ENCODE measurements around the gene YAF2. TPM values are rescaled to one million over a fixed set of nuclear protein-coding genes. Genes with fewer than 3 reads are reported as not detected.
"Not testable (repeated sequence)": the region's sequence is repeated elsewhere in the genome, so short reads cannot be mapped to it uniquely, and the experiment has no call there.

YAF2 gene
- polyA plus RNA-seq, 3 donors from 2014 or later, result 13.8 to 24.5 (median 16.4) TPM

DNA sequence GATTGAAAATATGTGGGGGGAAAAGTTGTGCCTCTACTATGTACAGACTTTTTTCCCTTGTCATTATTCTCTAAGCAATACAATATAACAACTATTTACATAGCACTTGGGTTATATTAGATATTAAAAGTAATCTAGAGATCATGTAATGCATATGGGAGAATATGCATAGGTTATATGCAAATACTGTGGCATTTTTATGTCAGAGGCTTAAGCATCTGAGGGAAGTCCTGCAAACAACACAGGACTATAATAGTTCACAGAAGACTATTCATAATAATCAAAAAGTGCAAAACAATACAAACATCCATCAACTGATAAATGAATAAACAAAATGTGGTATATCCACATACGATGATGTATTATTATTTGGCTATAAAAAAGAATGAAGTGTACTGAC is 33.7 kb downstream of the YAF2 start:
- Mint-ChIP-seq H3K9me3 (no peaks in the 10 kb centered on the region), H3K4me1 (peaks cover 9 to 54% of the 10 kb centered on the region in 2 donors), H3K27ac (no peak overlapping the region), H3K36me3 (peaks cover 21 to 26% (median 22%) of the 10 kb centered on the region in 3 donors), H3K27me3 (ENCODE audit: low read depth in 3 of 3) (peaks cover 0 to 3% (median 0%) of the 10 kb centered on the region in 3 donors), H3K4me3 (no peak overlapping the region)
- no peak for DNase-seq

DNA sequence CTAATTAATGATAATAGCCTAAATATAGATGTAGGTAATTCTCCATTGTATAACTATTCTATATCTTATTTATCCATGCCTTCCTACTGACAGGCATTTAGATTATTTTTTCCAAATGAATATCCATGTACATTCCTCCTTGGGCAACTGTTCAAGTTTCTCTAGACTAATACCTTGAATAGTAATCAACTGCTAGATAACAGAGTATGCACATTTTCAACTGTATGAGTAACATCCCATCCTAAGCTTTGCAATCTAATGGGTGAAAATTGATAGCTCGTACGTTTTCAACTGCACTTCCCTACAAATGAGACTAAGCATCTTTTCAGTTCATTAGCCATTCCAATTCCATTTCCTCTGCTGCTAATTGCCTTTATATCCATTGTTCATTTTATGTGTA is 37.0 kb downstream of the YAF2 start:
- peaks cover 14 to 17% (median 15%) of the 10 kb centered on the region in 3 donors for H3K36me3 Mint-ChIP-seq
- H3K4me3 Mint-ChIP-seq, result no peak overlapping the region
- H3K4me1 Mint-ChIP-seq, result peaks cover 5 to 46% of the 10 kb centered on the region in 2 donors
- no peaks in the 10 kb centered on the region for H3K9me3 Mint-ChIP-seq
- DNase-seq, result no peak
- H3K27me3 Mint-ChIP-seq (ENCODE audit: low read depth in 3 of 3), result peaks cover 0 to 3% (median 0%) of the 10 kb centered on the region in 3 donors
- H3K27ac Mint-ChIP-seq, result no peak overlapping the region

DNA sequence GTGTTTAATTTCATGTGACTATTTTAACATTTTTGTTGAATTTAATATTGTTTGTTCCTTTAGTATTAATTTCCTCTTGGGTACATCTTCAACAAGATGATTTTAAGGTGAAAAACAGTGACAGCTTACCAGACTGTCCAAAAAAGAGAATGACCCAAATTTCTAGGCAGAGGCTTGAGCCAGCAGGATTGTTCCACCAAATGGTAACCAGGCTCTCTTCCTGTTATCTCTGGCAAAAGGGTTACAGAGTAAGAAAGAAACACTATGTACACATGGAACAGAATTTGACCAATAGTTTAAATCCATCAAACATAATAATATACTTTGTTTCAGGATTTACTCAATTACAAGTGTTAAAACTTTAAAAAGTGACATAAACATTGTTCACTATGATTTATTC is 39.0 kb downstream of the YAF2 start:
- H3K9me3 Mint-ChIP-seq, result no peaks in the 10 kb centered on the region
- H3K4me3 Mint-ChIP-seq, result no peak overlapping the region
- no peaks in the 10 kb centered on the region for H3K27me3 Mint-ChIP-seq (ENCODE audit: low read depth in 3 of 3)
- H3K36me3 Mint-ChIP-seq, result peaks cover 8 to 13% (median 11%) of the 10 kb centered on the region in 3 donors
- peaks cover 5 to 40% of the 10 kb centered on the region in 2 donors for H3K4me1 Mint-ChIP-seq
- DNase-seq, result no peak
- H3K27ac Mint-ChIP-seq, result no peak overlapping the region

DNA sequence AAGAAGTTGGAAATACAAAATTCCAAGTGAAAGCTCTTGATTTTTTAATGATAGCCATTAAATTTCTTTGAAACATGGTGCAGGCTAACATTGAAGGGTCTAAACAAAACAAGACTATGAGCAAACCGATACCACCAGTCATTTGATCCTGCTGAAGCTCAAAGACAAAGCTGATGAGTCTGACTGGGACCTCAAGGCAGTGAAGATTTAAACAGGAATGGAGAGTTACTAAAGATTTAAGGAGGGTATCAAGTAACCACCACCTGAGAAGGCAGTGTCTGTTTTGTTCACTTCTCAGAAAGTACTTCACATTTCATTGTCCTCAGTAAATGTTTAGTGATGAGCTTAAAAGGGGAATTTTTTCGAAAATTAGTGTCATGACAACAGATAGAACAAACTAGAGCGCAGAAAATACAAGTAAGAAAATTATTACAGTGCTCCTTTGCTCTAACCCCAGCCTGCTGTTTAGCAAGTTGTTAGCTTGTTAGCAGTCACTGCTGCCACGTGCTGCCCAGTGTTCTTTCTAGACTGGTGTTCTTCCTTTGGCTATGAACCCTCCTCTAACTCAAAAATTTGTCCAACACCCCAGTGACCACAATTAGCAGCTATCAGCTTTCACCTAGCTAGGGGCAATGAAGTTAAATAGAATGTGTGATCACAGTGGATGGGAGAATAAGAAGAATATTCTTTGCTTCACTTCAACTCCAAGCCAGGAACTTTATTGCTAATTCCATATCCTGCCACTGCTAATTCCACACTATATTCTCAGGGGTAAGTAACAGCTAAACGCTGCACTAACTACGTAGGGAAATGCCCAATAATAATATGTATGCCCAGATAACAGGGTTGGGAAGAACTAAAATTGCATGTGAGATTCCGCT is 41.1 kb downstream of the YAF2 start:
- Mint-ChIP-seq H3K27me3 (ENCODE audit: low read depth in 3 of 3) (no peaks in the 10 kb centered on the region), H3K4me1 (peaks cover 5 to 35% of the 10 kb centered on the region in 2 donors), H3K27ac (peak overlapping the region in 5 of 6 donors; percentile 0 to 48 (median 36)), H3K9me3 (no peaks in the 10 kb centered on the region), H3K36me3 (peaks cover under 1 to 13% (median 9%) of the 10 kb centered on the region in 3 donors), H3K4me3 (no peak overlapping the region)
- DNase-seq, result no peak

DNA sequence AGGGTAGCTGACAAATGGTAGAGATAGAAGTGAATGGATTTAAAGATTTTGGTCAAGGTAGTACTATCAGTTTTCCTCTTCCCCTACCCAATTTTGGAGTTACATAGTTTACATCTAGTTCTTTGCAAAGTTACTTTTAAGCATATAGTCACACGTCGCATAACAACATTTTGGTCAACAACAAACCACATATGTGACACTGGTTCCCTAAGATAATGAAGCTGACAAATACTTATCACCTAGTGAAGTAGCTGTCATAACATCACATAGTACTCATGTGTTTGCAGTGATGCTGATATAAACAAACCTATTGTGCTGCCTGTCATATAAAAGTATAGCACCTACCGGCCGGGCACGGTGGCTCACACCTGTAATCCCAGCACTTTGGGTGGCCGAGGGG is 45.4 kb downstream of the YAF2 start:
- Mint-ChIP-seq H3K4me3 (no peak overlapping the region), H3K9me3 (no peaks in the 10 kb centered on the region), H3K27me3 (ENCODE audit: low read depth in 3 of 3) (no peaks in the 10 kb centered on the region), H3K27ac (peak overlapping the region in 2 of 6 donors; percentile 6 to 30), H3K36me3 (peaks cover 0 to 9% (median 6%) of the 10 kb centered on the region in 3 donors), H3K4me1 (peaks cover 1 to 20% of the 10 kb centered on the region in 2 donors)
- no peak for DNase-seq

DNA sequence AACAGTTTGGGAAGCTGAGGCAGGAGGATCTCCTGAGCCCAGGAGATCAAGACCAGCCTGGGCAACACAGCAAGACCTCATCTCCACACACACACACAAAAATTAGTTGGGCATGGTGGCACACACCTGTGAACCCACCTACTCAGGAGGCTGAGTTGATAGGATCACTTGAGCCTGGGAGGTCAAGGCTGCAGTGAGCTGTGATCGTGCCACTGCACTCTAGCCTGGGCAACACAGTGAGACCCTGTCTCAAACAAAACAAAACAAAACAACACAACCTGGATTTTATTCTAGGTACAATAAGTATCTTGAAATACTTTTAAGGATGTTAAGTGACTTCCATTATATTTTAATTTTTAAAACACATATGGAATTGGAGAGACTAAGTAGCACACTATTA is 45.8 kb downstream of the YAF2 start:
- Mint-ChIP-seq H3K27me3 (ENCODE audit: low read depth in 3 of 3) (no peaks in the 10 kb centered on the region), H3K36me3 (peaks cover 0 to 9% (median 6%) of the 10 kb centered on the region in 3 donors), H3K27ac (peak overlapping the region in 1 of 6 donors; percentile 6), H3K4me3 (no peak overlapping the region), H3K4me1 (peaks cover 1 to 18% of the 10 kb centered on the region in 2 donors), H3K9me3 (no peaks in the 10 kb centered on the region)
- DNase-seq, result no peak

DNA sequence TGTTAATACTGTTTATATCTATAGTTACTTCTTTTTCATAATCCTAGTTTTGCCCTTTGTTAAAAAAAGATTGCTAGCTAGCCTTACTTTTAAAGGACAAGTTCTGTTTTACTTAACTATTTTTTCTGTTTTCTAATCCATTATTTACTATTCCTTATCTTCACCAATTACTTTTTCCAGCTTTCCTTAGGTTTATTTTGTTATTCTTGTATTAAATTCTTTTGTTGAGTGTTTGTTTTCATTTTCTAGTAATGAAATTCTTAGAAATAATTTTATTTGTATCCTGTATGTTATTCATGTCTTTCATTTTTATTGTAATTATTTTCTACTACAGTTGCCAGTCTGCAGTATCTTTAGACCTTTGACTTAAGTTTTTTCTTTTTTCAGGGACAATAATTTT is 47.7 kb downstream of the YAF2 start:
- Mint-ChIP-seq H3K9me3 (no peaks in the 10 kb centered on the region), H3K4me1 (peaks cover 1 to 7% of the 10 kb centered on the region in 2 donors), H3K36me3 (peaks cover 0 to 6% (median 2%) of the 10 kb centered on the region in 3 donors), H3K27me3 (ENCODE audit: low read depth in 3 of 3) (no peaks in the 10 kb centered on the region), H3K27ac (no peak overlapping the region), H3K4me3 (no peak overlapping the region)
- DNase-seq, result no peak

DNA sequence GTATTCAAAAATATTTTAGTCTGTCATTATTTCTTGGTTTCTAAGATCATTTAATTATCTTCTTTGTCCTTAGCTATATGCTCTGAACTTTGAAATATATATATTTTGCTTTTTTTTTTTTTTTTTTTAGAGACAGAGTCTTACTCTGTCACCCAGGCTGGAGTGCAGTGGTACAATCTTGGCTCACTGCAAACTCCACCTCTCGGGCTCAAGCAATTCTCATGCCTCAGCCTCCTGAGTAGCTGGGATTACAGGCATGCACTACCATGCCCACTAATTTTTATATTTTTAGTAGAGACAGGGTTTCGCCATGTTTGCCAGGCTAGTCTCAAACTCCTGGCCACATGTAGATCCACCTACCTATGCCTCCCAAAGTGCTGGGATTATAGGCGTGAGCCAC is 49.8 kb downstream of the YAF2 start:
- not testable (repeated sequence) for H3K27ac Mint-ChIP-seq; H3K4me3 Mint-ChIP-seq; DNase-seq; H3K27me3 Mint-ChIP-seq (ENCODE audit: low read depth in 3 of 3); H3K9me3 Mint-ChIP-seq
- Mint-ChIP-seq H3K4me1 (peaks cover 7 to 24% of the 10 kb centered on the region in 2 donors), H3K36me3 (peaks cover 0 to 15% (median 0%) of the 10 kb centered on the region in 3 donors)

DNA sequence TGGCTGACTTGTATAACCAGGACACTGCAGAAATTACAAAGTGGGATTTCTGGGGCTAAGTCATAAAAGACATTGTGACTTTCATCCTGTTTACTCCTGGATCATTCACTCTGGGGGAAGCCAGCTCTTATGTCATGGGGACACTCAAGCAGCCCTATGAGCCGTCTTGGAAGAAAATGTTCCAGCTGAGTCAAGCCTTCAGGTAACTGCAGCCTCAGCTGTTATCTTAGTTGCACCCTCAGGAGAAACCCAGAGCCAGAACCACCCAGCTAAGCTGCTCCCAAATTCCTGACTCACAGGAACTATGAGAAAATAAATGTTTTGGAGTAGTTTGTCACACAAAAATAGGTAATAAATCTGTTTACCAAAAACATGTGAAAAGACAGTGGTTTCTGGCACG is 50.2 kb downstream of the YAF2 start:
- Mint-ChIP-seq H3K4me3 (no peak overlapping the region), H3K27ac (peak overlapping the region in 2 of 6 donors; percentile 41 to 62), H3K36me3 (peaks cover 0 to 14% (median 0%) of the 10 kb centered on the region in 3 donors), H3K9me3 (no peaks in the 10 kb centered on the region), H3K27me3 (ENCODE audit: low read depth in 3 of 3) (no peaks in the 10 kb centered on the region), H3K4me1 (peaks cover 7 to 28% of the 10 kb centered on the region in 2 donors)
- DNase-seq, result no peak

DNA sequence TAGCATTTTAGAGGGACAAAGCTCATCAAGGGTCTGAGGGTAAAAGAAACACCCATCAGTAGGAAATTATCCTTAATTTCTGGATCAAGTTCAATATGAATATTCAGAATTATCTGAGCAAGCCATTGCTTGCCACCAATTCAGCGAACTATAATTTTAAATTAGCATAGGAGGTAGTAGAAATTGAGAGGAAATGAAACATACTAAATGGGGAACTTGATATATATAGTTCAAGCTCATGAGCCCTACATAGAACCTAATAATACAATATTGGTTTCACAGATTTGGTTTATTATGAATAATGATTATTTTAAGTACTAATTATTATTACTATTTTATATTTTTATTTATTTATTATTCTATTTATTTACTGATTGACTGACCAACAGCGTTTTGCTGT is 51.3 kb downstream of the YAF2 start:
- no peak overlapping the region for H3K4me3 Mint-ChIP-seq
- H3K9me3 Mint-ChIP-seq, result no peaks in the 10 kb centered on the region
- H3K27ac Mint-ChIP-seq, result no peak overlapping the region
- H3K27me3 Mint-ChIP-seq (ENCODE audit: low read depth in 3 of 3), result no peaks in the 10 kb centered on the region
- H3K4me1 Mint-ChIP-seq, result peaks cover 9 to 38% of the 10 kb centered on the region in 2 donors
- peaks cover 0 to 13% (median 3%) of the 10 kb centered on the region in 3 donors for H3K36me3 Mint-ChIP-seq
- DNase-seq, result no peak

DNA sequence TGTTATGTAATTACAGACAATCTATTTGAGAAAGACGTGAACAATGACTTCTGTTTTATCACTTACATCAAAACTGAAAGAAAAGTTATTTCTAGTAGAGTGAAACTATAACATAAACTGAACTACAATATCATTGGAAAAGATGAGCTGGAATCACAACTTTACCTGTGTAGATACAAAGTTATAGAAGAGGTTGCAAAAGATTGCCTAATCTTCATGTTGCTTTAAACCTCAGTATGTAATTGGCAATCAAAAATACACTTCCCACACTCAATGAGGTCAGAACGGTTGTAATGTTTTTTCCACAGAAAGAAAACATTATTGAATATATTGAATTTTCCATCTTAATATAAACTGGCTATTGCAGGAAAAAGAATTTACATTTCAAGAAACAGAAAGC is 55.7 kb downstream of the YAF2 start:
- Mint-ChIP-seq H3K9me3 (no peaks in the 10 kb centered on the region), H3K27ac (peak overlapping the region in 4 of 6 donors; percentile 0 to 41 (median 38)), H3K4me3 (no peak overlapping the region), H3K36me3 (peaks cover 3 to 17% (median 4%) of the 10 kb centered on the region in 3 donors), H3K27me3 (ENCODE audit: low read depth in 3 of 3) (peaks cover 0 to 2% (median 0%) of the 10 kb centered on the region in 3 donors), H3K4me1 (peaks cover 10 to 49% of the 10 kb centered on the region in 2 donors)
- no peak for DNase-seq

DNA sequence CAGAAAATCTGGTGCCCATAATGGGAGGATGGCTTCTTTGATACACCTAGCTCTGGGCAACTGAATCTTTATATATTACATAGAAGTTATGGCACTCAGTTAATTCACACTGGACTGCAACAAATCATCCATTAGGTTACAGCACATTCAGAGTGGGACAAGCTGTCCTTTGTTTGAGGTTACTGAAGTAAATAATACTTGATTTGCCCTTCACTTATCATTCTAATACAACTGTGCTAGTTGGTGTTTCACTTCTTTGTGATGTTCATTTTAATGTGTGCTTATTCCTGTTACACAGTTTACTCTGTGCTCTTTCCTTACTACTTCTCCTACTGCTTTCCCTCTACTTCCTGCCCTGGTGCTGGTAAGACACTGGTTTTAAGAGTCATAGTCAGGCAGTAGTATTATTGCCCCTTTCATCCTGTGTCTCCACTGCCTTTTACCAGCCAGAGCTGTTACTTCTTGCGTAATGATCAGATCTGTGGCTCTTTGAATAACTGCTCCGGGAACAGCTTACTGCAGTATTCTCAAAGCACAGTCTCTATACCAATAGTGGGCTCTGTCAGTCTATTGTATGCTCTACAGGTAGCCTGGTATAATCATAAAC is 57.0 kb downstream of the YAF2 start:
- no peaks in the 10 kb centered on the region for H3K9me3 Mint-ChIP-seq
- H3K36me3 Mint-ChIP-seq, result peaks cover 12 to 28% (median 15%) of the 10 kb centered on the region in 3 donors
- H3K4me3 Mint-ChIP-seq, result no peak overlapping the region
- peaks cover 0 to 2% (median 0%) of the 10 kb centered on the region in 3 donors for H3K27me3 Mint-ChIP-seq (ENCODE audit: low read depth in 3 of 3)
- H3K4me1 Mint-ChIP-seq, result peaks cover 14 to 55% of the 10 kb centered on the region in 2 donors
- no peak for DNase-seq
- peak overlapping the region; percentile 0 to 62 (median 24) for H3K27ac Mint-ChIP-seq

DNA sequence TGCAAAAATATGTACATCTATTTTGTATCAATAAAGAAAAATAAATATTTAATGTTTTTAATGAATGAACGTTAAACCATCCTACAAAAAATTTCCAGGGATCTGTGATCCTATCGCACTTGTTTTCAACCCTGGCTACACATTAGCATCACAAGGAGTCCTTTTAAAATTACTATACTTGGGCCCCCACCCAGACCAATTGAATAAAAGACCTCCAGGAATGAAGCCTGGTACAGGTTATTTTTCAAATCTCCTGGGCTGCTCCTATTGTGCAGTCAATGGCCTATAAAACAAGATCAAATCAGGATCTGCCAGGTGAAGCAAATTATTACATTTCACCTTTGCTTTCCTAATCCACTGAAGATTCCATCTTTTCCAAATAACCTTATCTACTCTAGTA is 59.9 kb downstream of the YAF2 start:
- no peak overlapping the region for H3K27ac Mint-ChIP-seq
- H3K36me3 Mint-ChIP-seq, result peaks cover 12 to 25% (median 23%) of the 10 kb centered on the region in 3 donors
- peaks cover 0 to 3% (median 2%) of the 10 kb centered on the region in 3 donors for H3K27me3 Mint-ChIP-seq (ENCODE audit: low read depth in 3 of 3)
- H3K9me3 Mint-ChIP-seq, result no peaks in the 10 kb centered on the region
- no peak for DNase-seq
- H3K4me1 Mint-ChIP-seq, result peaks cover 22 to 60% of the 10 kb centered on the region in 2 donors
- no peak overlapping the region for H3K4me3 Mint-ChIP-seq

DNA sequence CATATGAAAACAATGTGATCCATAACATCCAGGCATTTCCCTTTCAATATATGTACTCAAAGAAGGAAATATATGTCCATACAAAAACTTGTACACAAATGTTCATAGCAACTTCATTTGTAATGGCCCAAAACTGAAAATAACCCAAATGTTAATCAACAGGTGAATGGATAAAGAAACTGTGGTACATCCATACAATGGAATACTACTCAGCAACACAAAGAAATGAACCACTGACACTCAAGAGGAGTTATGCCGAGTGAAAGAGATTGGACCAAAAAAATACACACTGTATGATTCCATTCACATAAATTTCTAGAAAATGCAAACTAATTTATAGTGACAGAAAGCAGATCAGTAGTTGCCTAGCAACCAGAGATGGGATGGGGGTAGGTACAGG is 63.1 kb downstream of the YAF2 start:
- H3K27ac Mint-ChIP-seq, result peak overlapping the region in 1 of 6 donors; percentile 21
- peaks cover 0 to 3% (median 2%) of the 10 kb centered on the region in 3 donors for H3K27me3 Mint-ChIP-seq (ENCODE audit: low read depth in 3 of 3)
- peaks cover 9 to 25% (median 20%) of the 10 kb centered on the region in 3 donors for H3K36me3 Mint-ChIP-seq

More for the DNA sequence above, 63.1 kb downstream of the YAF2 start:
- Mint-ChIP-seq H3K4me3 (no peak overlapping the region), H3K9me3 (no peaks in the 10 kb centered on the region), H3K4me1 (peaks cover 22 to 45% of the 10 kb centered on the region in 2 donors)
- no peak for DNase-seq

Data from immature natural killer cell (primary cell).